Thyroid gland (tissue), 4 donors: Measurements from ENCODE around the gene ADAMTSL1.

ENCODE experiments used
- POLR2A ChIP-seq, 2 donors: fragments of 450-650 bp; IDR thresholded peaks; one replicate each; pipeline ENCODE4 v1.6.1; 2017; ENCODE audit warnings: antibody characterized with exemption in 2 of 2, mild to moderate bottlenecking in 2 of 2, moderate library complexity in 1 of 2
- TF ChIP-seq, protein P1 (sequence below), 6 experiments: fragments of 200-600 bp in 3 of 6; fragments of 450-650 bp in 3 of 6; sonication (generic) in 3 of 6; IDR thresholded peaks; one replicate each; pipeline ENCODE4 v1.5.1; 2016 to 2019; ENCODE audit warnings: antibody characterized with exemption in 6 of 6, mild to moderate bottlenecking in 2 of 6, inconsistent platforms in 1 of 6, moderate library complexity in 1 of 6

DNA sequence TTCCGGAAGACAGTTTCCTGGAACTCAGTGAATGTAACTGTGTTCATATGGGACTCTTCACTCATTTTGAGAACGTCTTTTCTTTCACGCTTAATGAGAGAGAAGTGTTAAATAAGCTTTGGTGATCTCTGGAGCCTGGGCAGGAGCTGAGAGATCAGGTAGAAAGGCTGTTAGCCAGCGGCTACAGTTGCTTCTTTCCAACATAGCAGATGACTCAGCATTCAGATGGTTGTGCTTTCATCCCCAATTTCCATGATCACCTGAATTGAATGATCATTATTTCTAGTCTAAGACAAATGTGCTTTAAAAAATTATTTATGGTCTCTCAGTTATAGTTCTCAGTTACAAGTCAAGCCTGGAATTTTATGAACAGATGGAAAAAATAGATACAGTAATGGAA, 234.5 kb downstream of the ADAMTSL1 start:
- TF ChIP-seq, protein P1, sequence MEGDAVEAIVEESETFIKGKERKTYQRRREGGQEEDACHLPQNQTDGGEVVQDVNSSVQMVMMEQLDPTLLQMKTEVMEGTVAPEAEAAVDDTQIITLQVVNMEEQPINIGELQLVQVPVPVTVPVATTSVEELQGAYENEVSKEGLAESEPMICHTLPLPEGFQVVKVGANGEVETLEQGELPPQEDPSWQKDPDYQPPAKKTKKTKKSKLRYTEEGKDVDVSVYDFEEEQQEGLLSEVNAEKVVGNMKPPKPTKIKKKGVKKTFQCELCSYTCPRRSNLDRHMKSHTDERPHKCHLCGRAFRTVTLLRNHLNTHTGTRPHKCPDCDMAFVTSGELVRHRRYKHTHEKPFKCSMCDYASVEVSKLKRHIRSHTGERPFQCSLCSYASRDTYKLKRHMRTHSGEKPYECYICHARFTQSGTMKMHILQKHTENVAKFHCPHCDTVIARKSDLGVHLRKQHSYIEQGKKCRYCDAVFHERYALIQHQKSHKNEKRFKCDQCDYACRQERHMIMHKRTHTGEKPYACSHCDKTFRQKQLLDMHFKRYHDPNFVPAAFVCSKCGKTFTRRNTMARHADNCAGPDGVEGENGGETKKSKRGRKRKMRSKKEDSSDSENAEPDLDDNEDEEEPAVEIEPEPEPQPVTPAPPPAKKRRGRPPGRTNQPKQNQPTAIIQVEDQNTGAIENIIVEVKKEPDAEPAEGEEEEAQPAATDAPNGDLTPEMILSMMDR (IDR thresholded peaks at IDR 0.05), result no peak
- TF ChIP-seq POLR2A (IDR thresholded peaks at IDR 0.05), result no peak
